NCI-H524 (cell line): ENCODE measurements around the gene SH3BGRL2.
"Not testable (repeated sequence)": the region's sequence is repeated elsewhere in the genome, so short reads cannot be mapped to it uniquely, and the experiment has no call there.

Experiments
- DNase-seq, 2 experiments: peaks; one replicate each; lab custom pipeline; 2025; lab: John Stamatoyannopoulos, UW

SH3BGRL2 gene

GRCh38 chr6:79745282-79745681 is 114.2 kb downstream of the SH3BGRL2 start:
- not testable (repeated sequence) for DNase-seq

- not testable (repeated sequence) for DNase-seq
These were observed 115.2 kb downstream of the SH3BGRL2 start for GRCh38 chr6:79746325-79746724.

GRCh38 chr6:79750806-79751205 is 119.7 kb downstream of the SH3BGRL2 start:
- no peak for DNase-seq
